ENCODE results near the gene DDX4.
"Not testable (repeated sequence)": the region's sequence is repeated elsewhere in the genome, so short reads cannot be mapped to it uniquely, and the experiment has no call there.

DDX4 gene

GRCh38 chr5:55737793-55738192 is at the start of gene DDX4:
DDX4 (plus strand) TSS chr5:55738061; CDS start chr5:55738964, 903 bp downstream.
- DNase-seq (ENCODE audit: low read depth) = no peak

DNA sequence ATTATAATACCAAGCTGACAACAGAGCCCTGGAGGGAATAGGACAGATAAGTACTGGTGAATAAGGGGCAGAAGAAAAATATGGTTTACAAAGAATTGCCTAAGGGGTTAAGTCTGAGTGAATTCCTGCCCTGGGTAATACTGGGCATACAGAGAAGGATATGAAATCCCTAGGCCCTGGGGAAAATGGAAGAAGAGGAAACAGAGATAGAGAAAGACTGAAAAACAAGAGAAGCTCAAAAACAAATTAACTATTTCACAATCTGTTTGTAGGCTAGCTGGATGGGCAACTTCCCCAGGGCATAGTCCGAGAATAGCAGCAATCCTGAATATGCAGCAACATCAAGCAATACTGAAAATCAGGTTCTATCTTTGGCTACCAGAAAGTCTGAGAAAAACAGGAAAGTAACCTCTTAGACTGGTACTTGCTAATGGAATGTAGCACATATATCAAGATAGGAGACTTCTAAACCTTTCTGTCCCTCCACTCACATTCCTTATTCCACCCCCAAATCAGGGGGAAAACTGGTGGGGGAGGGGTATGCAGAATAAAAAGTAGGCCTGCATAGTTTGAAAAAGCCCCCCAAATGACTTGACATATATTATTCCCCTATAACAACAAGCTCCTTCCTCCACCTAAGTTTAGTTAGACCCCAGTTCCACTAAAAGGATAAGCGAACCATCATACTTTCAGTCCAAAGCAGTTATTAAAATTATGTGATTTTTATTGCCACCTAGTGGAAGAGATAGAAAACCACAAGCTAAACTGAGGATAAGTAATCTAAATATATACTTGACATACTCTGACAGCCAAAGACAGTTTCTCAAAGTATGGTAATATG is 46.4 kb upstream of the DDX4 start:
- DNase-seq (ENCODE audit: low read depth) = no peak

GRCh38 chr5:55692106-55692417 is 45.8 kb upstream of the DDX4 start:
- no peak for DNase-seq (ENCODE audit: low read depth)

DNA sequence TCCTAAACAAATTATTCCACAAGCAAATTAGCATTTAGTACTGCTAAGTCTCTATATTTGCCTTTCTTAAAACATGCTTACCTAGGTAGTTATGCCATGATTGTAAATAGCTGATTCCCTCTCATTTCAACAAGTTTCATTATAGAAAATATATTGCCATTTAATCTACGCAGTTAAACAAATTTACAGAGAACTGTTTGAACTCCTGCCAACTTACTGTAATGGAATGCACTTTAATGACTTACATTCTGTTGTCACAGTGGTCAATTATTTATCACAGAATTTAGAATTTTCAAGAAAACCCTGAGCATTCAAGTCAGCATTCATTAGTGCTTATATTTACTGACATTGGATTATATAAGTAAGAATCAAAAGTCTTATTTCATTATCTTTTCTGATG is 45.4 kb upstream of the DDX4 start:
- no peak for DNase-seq (ENCODE audit: low read depth)

- no peak for DNase-seq (ENCODE audit: low read depth)
These were observed 43.6 kb upstream of the DDX4 start for GRCh38 chr5:55694152-55694830.

DNA sequence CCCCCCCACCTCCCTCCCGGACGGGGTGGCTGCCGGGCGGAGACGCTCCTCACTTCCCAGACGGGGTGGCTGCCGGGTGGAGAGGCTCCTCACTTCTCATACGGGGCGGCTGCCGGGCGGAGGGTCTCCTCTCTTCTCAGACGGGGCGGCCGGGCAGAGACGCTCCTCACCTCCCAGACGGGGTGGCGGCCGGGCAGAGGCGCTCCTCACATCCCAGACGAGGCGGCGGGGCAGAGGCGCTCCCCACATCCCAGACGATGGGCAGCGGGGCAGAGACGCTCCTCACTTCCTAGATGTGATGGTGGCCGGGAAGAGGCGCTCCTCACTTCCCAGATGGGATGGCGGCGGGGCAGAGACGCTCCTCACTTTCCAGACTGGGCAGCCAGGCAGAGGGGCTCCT is 41.2 kb upstream of the DDX4 start:
- DNase-seq (ENCODE audit: low read depth) = not testable (repeated sequence)

- no peak for DNase-seq (ENCODE audit: low read depth)
These were observed 38.7 kb upstream of the DDX4 start for GRCh38 chr5:55699041-55699688.

DNA sequence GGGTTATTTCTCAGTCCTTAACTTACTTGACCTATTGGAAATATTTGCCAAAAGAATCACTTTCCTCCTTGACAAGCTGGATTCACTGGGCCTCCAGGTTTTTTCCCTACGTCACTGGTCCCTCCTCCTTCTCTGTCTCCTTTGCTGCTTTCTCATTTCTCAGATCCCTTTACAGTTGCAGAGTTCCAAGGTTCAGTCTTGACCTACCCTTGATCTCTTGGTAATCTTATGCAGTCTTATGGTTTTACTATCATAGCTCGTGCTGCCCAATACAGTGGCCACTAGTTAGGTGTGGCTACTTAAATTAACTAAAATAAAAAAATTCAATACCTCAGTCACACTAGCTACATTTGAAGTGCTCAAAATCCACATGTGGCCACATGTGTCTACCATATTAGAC is 37.1 kb upstream of the DDX4 start:
- DNase-seq (ENCODE audit: low read depth) = no peak

DNA sequence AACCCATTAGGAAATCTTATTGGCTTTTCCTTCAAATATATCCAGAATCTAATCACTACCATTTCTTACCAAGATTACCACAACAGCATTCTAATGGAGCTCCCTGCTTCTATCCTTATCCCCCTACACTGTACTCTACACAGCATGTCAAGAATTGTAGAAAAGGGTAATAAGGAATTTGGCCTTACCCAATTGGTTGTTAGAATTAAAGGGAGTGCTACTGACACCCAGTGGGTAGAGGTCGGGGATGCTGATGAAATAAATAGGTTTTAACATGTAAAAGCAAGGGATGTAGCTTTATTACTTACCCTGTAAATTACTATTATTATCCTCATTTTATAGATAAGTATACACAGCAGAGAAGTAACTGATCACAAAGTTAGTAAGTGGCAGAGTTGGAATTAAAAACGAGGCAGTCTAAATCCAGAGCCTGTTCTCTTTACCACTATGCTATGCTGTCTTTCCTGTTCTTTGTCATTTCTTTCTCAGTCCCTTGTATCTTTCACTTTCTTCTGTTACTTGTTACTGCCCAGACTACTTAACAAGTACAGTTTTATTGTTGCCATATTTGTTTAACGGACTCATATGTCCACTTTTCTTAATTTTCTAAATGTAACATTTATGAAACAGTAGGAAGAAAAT is 36.3 kb upstream of the DDX4 start:
- no peak for DNase-seq (ENCODE audit: low read depth)

GRCh38 chr5:55702598-55703345 is 35.1 kb upstream of the DDX4 start:
- DNase-seq (ENCODE audit: low read depth) = no peak

- DNase-seq (ENCODE audit: low read depth) = no peak
These were observed 31.6 kb upstream of the DDX4 start for GRCh38 chr5:55706230-55706629.

GRCh38 chr5:55708732-55709131 is 29.1 kb upstream of the DDX4 start:
- DNase-seq (ENCODE audit: low read depth) = no peak

- no peak for DNase-seq (ENCODE audit: low read depth)
These were observed 26.3 kb upstream of the DDX4 start for GRCh38 chr5:55711507-55712022.

DNA sequence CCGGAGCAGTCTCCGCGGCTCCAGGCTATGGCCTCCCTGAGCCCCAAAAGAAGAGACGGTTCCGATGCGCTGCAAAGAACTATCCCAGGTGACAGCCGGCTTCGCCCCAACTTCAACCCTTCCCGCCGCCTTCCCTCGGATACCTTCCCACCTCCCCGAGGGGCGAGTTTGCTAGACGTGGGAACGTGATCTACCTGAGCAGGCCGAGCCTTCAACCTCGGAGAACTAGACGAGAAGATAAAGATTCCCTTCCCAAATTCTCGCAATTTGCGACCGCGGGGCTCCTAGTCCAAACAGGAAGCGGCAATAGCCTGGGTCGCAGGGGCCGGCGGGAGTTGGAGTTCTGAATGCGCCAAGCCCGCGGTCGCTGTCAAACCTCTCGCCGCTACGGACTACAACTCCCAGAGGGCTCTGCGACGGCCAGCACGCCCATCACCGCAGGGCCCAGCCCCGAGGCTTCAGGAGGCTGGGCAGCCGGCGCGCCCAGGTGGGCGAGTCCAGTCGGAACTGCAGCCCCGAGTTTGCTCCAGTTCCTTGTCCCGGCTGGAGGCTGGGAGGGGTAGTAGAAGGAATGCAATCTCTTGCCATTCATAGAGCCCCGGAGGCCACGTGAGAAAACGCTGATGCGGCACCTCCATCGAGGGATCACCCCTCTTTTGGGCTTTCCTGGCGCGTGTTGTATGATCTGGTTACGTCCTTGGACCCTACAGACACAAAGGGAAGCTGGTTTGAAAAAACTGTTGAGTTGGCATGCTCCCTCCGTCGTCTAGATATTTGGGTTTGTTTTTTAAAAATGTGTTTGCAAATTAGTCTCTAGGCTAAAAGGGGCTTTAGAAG is 25.6 kb upstream of the DDX4 start, which contains the start of gene SLC38A9:
SLC38A9 (minus strand) TSS at position 302 of the 837 bp plus-strand sequence. CDS start 14,366 bp downstream, outside the sequence.
- peak; percentile 87 for DNase-seq (ENCODE audit: low read depth)

DNA sequence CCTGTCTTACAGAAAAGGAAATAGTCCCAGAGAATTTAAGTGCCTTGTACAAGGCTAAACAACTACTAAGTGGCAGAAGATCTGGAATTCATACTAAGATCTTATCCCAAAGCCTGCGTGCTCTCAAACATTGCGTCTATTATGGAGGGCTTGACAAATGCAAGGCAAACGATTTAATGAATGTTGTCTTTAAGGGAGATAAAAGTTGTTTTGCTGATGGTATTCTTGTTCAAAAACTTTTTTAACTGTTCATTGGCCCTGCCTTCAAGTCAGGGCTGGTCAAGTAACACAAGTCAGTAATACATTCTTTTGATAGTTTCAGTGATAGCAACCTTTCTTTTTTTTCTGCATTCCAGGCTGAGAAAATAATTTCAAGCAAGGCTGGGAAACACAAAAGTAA is 24.0 kb upstream of the DDX4 start:
- DNase-seq (ENCODE audit: low read depth) = no peak

GRCh38 chr5:55714339-55714738 is 23.5 kb upstream of the DDX4 start:
- DNase-seq (ENCODE audit: low read depth) = no peak

DNA sequence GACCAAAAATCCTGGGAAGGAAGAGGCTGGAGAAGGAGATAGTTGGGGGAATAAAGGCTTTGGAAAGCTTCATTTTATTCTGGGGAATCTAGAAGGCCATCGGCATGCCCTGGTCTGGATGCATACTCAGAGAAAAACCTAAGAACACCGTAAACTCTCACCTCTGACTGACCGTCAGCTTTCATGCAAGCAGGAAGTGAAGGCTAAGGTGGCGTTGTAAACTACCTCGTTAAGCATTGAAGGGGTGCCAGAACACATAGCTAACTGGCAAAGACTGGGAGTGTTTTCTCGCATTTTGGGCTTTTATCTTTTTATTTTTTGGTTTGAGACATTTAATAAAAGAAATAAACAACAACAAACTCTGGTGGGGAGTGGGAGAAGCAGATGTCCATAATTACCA is 23.1 kb upstream of the DDX4 start:
- DNase-seq (ENCODE audit: low read depth) = no peak

- DNase-seq (ENCODE audit: low read depth) = no peak
These were observed 22.3 kb upstream of the DDX4 start for GRCh38 chr5:55715519-55716078.

GRCh38 chr5:55719026-55719425 is 18.8 kb upstream of the DDX4 start:
- DNase-seq (ENCODE audit: low read depth) = not testable (repeated sequence)

GRCh38 chr5:55720188-55720703 is 17.6 kb upstream of the DDX4 start:
- no peak for DNase-seq (ENCODE audit: low read depth)

All from stimulated activated CD8-positive, alpha-beta memory T cell treated with anti-CD3 and anti-CD28 coated beads, Interleukin-12 subunit alpha, Interleukin-12 subunit beta, amount 100 ng/mL, for 1 hour (primary cell).